PC-9 (cell line): ENCODE results near the gene ROBO2.

Experiments used
- EZH2 ChIP-seq: fragments of 200-600 bp; sonication (generic); IDR thresholded peaks from 2 replicates; pipeline ENCODE4 v1.8.0; 2017; ENCODE audit warnings: antibody characterized with exemption, low read depth
- TF ChIP-seq, protein P1 (sequence below): fragments of 200-600 bp; sonication (generic); conservative IDR thresholded peaks from 2 replicates; pipeline ENCODE4 v1.6.1; 2017; ENCODE audit warnings: mixed run types, antibody characterized with exemption, mild to moderate bottlenecking, moderate library complexity

DNA sequence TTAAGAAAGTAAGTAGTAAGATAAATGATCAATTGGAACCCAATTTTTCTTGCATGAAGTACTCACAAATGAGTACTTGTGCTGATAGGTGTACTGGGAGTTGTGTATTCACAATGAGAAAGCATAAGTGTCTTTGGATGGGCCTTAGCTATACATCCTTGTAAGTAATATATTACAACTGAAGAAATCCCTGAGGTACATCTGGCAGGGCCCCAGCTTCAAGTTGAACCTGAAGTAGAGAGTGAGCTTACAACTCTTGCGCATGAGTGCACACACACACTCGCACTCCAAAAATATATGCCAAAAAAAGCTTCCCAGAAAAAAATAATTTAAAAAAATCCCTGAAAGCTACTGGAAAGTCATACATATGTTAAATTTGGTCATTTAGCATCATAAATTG lies 222.5 kb downstream of the ROBO2 start:
- TF ChIP-seq, protein P1, sequence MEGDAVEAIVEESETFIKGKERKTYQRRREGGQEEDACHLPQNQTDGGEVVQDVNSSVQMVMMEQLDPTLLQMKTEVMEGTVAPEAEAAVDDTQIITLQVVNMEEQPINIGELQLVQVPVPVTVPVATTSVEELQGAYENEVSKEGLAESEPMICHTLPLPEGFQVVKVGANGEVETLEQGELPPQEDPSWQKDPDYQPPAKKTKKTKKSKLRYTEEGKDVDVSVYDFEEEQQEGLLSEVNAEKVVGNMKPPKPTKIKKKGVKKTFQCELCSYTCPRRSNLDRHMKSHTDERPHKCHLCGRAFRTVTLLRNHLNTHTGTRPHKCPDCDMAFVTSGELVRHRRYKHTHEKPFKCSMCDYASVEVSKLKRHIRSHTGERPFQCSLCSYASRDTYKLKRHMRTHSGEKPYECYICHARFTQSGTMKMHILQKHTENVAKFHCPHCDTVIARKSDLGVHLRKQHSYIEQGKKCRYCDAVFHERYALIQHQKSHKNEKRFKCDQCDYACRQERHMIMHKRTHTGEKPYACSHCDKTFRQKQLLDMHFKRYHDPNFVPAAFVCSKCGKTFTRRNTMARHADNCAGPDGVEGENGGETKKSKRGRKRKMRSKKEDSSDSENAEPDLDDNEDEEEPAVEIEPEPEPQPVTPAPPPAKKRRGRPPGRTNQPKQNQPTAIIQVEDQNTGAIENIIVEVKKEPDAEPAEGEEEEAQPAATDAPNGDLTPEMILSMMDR: no peak
- TF ChIP-seq EZH2: no peak
